HepG2 (cell line): ENCODE measurements around the gene ALDH3A1. TPM values are rescaled to one million over a fixed set of nuclear protein-coding genes. Genes with fewer than 3 reads are reported as not detected.

Experiments
- BRD4 ChIP-seq: sonication (generic); formaldehyde crosslinking; IDR thresholded peaks from 2 replicates; pipeline ENCODE4 v1.4.0; 2020; ENCODE audit warnings: missing genetic modification reagents
- CC2D1A ChIP-seq: sonication (generic); formaldehyde crosslinking; IDR thresholded peaks from 2 replicates; pipeline ENCODE4 v1.8.1; 2023; ENCODE audit warnings: mild to moderate bottlenecking, missing genetic modification reagents
- GABPB1 ChIP-seq: IDR thresholded peaks from 2 replicates; pipeline ENCODE4 v1.6.1; 2016; ENCODE audit warnings: mild to moderate bottlenecking, missing genetic modification reagents, moderate library complexity, missing compliant biosample characterization
- GTF3A ChIP-seq: sonication (generic); formaldehyde crosslinking; conservative IDR thresholded peaks from 2 replicates; pipeline ENCODE4 v1.4.0; 2020; ENCODE audit warnings: mild to moderate bottlenecking, missing genetic modification reagents
- MIXL1 ChIP-seq: IDR thresholded peaks from 2 replicates; pipeline ENCODE4 v1.6.1; 2016
- MLXIP ChIP-seq: sonication (generic); formaldehyde crosslinking; IDR thresholded peaks from 2 replicates; pipeline ENCODE4 v1.9.0; 2021; ENCODE audit warnings: missing genetic modification reagents, borderline replicate concordance
- NR2F6 ChIP-seq, 2 experiments: IDR thresholded peaks; 2 replicates each; pipeline ENCODE4 v1.6.1; 2016; ENCODE audit warnings: antibody characterized with exemption in 1 of 2, mild to moderate bottlenecking in 1 of 2
- SALL1 ChIP-seq: sonication (generic); formaldehyde crosslinking; IDR thresholded peaks from 2 replicates; pipeline ENCODE4 v1.8.0; 2022; ENCODE audit warnings: mild to moderate bottlenecking, missing genetic modification reagents
- SRSF9 ChIP-seq: fragments of 200-400 bp; formaldehyde crosslinking; IDR thresholded peaks from 2 replicates; pipeline ENCODE4 v1.6.1; 2018; ENCODE audit warnings: borderline replicate concordance, mild to moderate bottlenecking, low read depth, low read length; ENCODE audit not compliant: insufficient read depth, poor library complexity, severe bottlenecking
- U2AF2 ChIP-seq: fragments of 200-400 bp; formaldehyde crosslinking; IDR thresholded peaks from 2 replicates; pipeline ENCODE4 v1.6.1; 2017; ENCODE audit warnings: low read depth, mild to moderate bottlenecking, low read length
- ZFP36 ChIP-seq: fragments of 150-350 bp; IDR thresholded peaks from 2 replicates; pipeline ENCODE4 v1.6.1; 2018; ENCODE audit warnings: borderline replicate concordance, low read length, low read depth; ENCODE audit not compliant: partially characterized antibody
- ZKSCAN8 ChIP-seq: IDR thresholded peaks from 2 replicates; pipeline ENCODE4 v1.6.1; 2016; ENCODE audit warnings: borderline replicate concordance, missing genetic modification reagents, missing compliant biosample characterization
- ZNF224 ChIP-seq: sonication (generic); formaldehyde crosslinking; IDR thresholded peaks from 2 replicates; pipeline ENCODE4 v1.5.0; 2020; ENCODE audit warnings: mild to moderate bottlenecking, missing genetic modification reagents
- ZNF280D ChIP-seq: sonication (generic); formaldehyde crosslinking; IDR thresholded peaks from 2 replicates; pipeline ENCODE4 v1.5.1; 2020; ENCODE audit warnings: mild to moderate bottlenecking, missing genetic modification reagents
- ZNF331 ChIP-seq: sonication (generic); formaldehyde crosslinking; IDR thresholded peaks from 2 replicates; pipeline ENCODE4 v1.4.0; 2020; ENCODE audit warnings: missing genetic modification reagents
- polyA plus RNA-seq, 8 experiments: library from polyadenylated mRNA; depleted of rRNA in 3 of 8; stranded (reverse) in 7 of 8; unstranded in 1 of 8; fragments of >200 nt; fragmentation: Illumina TruSeq in 4 of 8; extraction: Trizol in 4 of 8; gene quantifications; 2 replicates each; pipeline versions ENCODE4 v1.2.1 to v1.2.3, GENCODE V29; 2011 to 2016; ENCODE audit warnings: low read depth in 4 of 8, missing spikeins in 1 of 8, mixed read lengths in 1 of 8; ENCODE audit not compliant: insufficient read depth in 1 of 8
- total RNA-seq, 5 experiments: library from RNA; depleted of rRNA; stranded (reverse); fragments of >200 nt; fragmentation: Illumina TruSeq; extraction: Trizol; gene quantifications; 2 replicates each; pipeline ENCODE4 v1.2.3, GENCODE V29; 2016; ENCODE audit warnings: low read depth in 1 of 5
- TF ChIP-seq, protein P1 (sequence below): sonication (generic); formaldehyde crosslinking; IDR thresholded peaks from 2 replicates; pipeline ENCODE4 v1.5.1; 2020; ENCODE audit warnings: mild to moderate bottlenecking, missing genetic modification reagents, borderline replicate concordance
- TF ChIP-seq, protein P2 (sequence below): sonication (generic); formaldehyde crosslinking; IDR thresholded peaks from 2 replicates; pipeline ENCODE4 v1.4.0; 2020; ENCODE audit warnings: missing genetic modification reagents, mild to moderate bottlenecking, borderline replicate concordance
- TF ChIP-seq, protein P3 (sequence below): sonication (generic); formaldehyde crosslinking; IDR thresholded peaks from 2 replicates; pipeline ENCODE4 v1.9.0; 2022; ENCODE audit warnings: low read depth, missing genetic modification reagents

The ALDH3A1 gene
- total and polyA plus RNA-seq, 2 of the 13 experiments (the other 11 are each of a cell fraction or from before 2014, with no cell fraction given) = 0.07 to 0.62 TPM

DNA sequence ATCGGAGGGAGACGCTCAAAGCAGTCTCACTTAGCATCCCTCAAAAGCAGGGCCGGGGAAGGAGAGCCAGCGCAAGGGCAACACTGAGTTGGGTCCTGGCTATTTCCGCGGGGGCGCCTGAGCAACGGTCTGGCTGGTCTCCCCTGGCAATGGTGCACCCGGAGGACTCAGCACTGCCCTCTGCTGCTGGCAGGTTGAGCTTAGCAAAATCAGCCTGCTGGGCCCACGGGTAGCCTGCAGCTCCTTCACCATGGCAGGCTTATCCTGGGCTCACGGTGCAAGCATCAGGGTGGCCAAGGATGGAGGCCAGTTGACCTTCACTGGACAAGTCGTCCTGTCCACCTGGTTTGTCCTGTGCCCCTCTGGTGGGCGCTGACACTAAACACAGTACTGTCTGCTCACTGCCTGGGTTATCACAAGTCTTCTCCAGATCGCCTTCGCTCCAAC lies 14.4 kb upstream of the ALDH3A1 start (continued):
- TF ChIP-seq, protein P1, sequence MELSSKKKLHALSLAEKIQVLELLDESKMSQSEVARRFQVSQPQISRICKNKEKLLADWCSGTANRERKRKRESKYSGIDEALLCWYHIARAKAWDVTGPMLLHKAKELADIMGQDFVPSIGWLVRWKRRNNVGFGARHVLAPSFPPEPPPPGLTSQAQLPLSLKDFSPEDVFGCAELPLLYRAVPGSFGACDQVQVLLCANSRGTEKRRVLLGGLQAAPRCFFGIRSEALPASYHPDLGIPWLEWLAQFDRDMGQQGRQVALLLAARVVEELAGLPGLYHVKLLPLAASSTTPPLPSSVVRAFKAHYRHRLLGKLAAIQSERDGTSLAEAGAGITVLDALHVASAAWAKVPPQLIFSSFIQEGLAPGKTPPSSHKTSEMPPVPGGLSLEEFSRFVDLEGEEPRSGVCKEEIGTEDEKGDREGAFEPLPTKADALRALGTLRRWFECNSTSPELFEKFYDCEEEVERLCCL (CRISPR knock-in tag) = no peak
- TF ChIP-seq NR2F6 (IDR thresholded peaks at IDR 0.05) (no peak), NR2F6 (CRISPR knock-in tag; IDR thresholded peaks at IDR 0.05) (no peak), GABPB1 (CRISPR knock-in tag) (peak; percentile 23; the same call in 1 of the 2 replicates), SRSF9 (no peak), ZKSCAN8 (CRISPR knock-in tag) (no peak), MIXL1 (CRISPR knock-in tag) (no peak), ZNF331 (CRISPR knock-in tag) (0 out of 2 replicates have a peak, but pooled peaks have one; percentile 27), CC2D1A (CRISPR knock-in tag) (no peak), SALL1 (no peak), U2AF2 (no peak), ZNF224 (CRISPR knock-in tag) (no peak), GTF3A (CRISPR knock-in tag) (no peak), ZFP36 (no peak), BRD4 (CRISPR knock-in tag) (no peak), MLXIP (CRISPR knock-in tag) (no peak), ZNF280D (CRISPR knock-in tag) (no peak)
- TF ChIP-seq, protein P2, sequence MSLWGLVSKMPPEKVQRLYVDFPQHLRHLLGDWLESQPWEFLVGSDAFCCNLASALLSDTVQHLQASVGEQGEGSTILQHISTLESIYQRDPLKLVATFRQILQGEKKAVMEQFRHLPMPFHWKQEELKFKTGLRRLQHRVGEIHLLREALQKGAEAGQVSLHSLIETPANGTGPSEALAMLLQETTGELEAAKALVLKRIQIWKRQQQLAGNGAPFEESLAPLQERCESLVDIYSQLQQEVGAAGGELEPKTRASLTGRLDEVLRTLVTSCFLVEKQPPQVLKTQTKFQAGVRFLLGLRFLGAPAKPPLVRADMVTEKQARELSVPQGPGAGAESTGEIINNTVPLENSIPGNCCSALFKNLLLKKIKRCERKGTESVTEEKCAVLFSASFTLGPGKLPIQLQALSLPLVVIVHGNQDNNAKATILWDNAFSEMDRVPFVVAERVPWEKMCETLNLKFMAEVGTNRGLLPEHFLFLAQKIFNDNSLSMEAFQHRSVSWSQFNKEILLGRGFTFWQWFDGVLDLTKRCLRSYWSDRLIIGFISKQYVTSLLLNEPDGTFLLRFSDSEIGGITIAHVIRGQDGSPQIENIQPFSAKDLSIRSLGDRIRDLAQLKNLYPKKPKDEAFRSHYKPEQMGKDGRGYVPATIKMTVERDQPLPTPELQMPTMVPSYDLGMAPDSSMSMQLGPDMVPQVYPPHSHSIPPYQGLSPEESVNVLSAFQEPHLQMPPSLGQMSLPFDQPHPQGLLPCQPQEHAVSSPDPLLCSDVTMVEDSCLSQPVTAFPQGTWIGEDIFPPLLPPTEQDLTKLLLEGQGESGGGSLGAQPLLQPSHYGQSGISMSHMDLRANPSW (CRISPR knock-in tag) = no peak
- TF ChIP-seq, protein P3, sequence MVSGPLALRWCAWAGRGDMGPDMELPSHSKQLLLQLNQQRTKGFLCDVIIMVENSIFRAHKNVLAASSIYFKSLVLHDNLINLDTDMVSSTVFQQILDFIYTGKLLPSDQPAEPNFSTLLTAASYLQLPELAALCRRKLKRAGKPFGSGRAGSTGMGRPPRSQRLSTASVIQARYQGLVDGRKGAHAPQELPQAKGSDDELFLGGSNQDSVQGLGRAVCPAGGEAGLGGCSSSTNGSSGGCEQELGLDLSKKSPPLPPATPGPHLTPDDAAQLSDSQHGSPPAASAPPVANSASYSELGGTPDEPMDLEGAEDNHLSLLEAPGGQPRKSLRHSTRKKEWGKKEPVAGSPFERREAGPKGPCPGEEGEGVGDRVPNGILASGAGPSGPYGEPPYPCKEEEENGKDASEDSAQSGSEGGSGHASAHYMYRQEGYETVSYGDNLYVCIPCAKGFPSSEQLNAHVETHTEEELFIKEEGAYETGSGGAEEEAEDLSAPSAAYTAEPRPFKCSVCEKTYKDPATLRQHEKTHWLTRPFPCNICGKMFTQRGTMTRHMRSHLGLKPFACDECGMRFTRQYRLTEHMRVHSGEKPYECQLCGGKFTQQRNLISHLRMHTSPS (CRISPR knock-in tag) = no peak
